ENCODE data around the gene SLC39A1.
A peak's percentile ranks its signal among the peaks of the same experiment; 100 is the strongest.

Gene SLC39A1

GRCh38 chr1:153962088-153963029 lies 978 bp downstream of the SLC39A1 start:
- no peaks in the 10 kb centered on the region for H3K27me3 Mint-ChIP-seq
- H3K4me3 Mint-ChIP-seq = peak overlapping the region; percentile 81 to 88
- ATAC-seq (no peak), DNase-seq (no peak)
- H3K27ac Mint-ChIP-seq = peak overlapping the region; percentile 64 to 77
- peaks cover 64% of the 10 kb centered on the region for H3K4me1 Mint-ChIP-seq
- H3K9me3 Mint-ChIP-seq = no peaks in the 10 kb centered on the region

GRCh38 chr1:153961421-153961820 lies 1.9 kb downstream of the SLC39A1 start:
- H3K9me3 Mint-ChIP-seq = no peaks in the 10 kb centered on the region
- DNase-seq = no peak
- no peak for ATAC-seq
- peak overlapping the region in 1 of 2 donors; percentile 49 for H3K27ac Mint-ChIP-seq
- H3K4me1 Mint-ChIP-seq = peaks cover 71% of the 10 kb centered on the region
- H3K4me3 Mint-ChIP-seq = peak overlapping the region; percentile 81 to 88
- no peaks in the 10 kb centered on the region for H3K27me3 Mint-ChIP-seq

DNA sequence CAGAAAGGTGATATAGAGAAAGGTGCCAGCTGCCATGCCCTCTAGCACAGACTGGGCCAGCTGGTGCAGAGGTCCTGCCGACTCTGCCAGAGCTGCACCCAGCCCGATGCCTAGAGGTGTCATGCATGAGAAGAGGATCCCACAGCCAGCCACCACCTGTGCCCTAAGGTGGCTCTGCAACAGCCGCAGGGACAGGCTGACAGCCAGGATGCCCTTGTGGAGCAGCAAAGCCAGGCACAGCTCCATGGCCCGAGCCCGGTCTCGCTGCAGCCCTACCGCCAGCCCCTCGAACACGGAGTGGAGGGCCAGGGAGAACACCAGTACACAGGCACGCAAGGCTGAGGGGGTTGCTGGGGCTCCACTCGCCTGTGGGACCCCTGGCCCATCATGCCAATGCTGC lies 3.1 kb downstream of the SLC39A1 start:
- Mint-ChIP-seq H3K4me3 (no peak overlapping the region), H3K9me3 (no peaks in the 10 kb centered on the region), H3K27ac (no peak overlapping the region), H3K4me1 (peaks cover 73% of the 10 kb centered on the region), H3K27me3 (no peaks in the 10 kb centered on the region)
- no peak for ATAC-seq
- DNase-seq = no peak

GRCh38 chr1:153959454-153959853 lies 3.9 kb downstream of the SLC39A1 start:
- DNase-seq (no peak), ATAC-seq (no peak)
- H3K4me3 Mint-ChIP-seq = no peak overlapping the region
- peak overlapping the region in 1 of 2 donors; percentile 49 for H3K27ac Mint-ChIP-seq
- H3K4me1 Mint-ChIP-seq = peaks cover 71% of the 10 kb centered on the region
- H3K27me3 Mint-ChIP-seq = no peaks in the 10 kb centered on the region
- H3K9me3 Mint-ChIP-seq = no peaks in the 10 kb centered on the region

- ATAC-seq = no peak
- no peaks in the 10 kb centered on the region for H3K27me3 Mint-ChIP-seq
Observed at GRCh38 chr1:153958961-153959260, 4.4 kb downstream of the SLC39A1 start.

DNA sequence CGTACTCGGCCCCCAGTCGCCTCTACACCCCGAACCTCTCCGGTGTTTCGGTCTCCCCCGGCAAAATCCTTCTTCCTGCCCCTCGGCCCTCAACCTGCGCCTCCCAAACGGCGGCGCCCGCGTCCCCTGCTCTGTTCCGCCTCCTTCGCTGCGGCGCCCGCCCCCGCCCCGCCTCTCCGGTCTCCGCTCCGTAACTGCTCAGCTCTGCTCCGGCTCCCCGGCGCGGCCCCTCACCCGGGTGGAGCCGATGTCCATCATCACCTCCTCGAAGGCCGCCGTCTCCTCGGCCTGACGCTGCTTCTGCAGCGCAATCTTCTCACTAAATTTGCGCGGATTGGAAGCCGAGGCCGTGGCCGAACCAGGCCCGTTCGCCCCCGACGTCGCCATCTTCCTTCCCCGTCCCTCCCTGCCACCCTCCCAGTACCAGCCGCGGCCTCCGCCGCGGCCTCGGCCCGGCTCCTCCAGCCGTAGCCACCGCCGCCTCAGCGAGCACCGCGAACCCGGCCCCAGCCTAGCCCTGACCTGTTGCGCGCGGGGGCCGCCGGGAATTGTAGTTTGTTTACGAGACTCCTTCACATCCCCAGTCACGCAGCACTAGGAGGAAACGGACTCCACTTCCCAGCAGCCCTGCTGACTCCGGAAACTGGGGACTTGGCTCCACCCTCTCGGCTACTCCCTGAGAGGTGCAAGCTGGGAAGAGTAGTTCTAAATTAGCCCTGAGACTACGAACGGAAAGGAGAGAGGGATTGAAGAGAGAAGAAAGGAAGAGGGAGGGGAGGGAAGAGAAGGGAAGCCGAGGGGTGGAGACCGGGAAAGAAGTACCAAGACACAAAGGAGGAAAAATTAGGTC lies 5.0 kb downstream of the SLC39A1 start, which contains the start of gene CRTC2:
CRTC2 (minus strand) TSS at position 502 of the 850 bp plus-strand sequence; CDS start at position 387, 115 bp downstream.
- no peaks in the 10 kb centered on the region for H3K27me3 Mint-ChIP-seq
- DNase-seq = peak; percentile 92 to 97
- H3K4me3 Mint-ChIP-seq = peak within 1 kb of the TSS; percentile 90 to 91
- ATAC-seq = peak; percentile 91
- H3K4me1 Mint-ChIP-seq = peaks cover 70% of the 10 kb centered on the region
- peak within 1 kb of the TSS; percentile 96 for H3K27ac Mint-ChIP-seq
- H3K9me3 Mint-ChIP-seq = no peaks in the 10 kb centered on the region

More at GRCh38 chr1:153958961-153959260, 4.4 kb downstream of the SLC39A1 start:
- peak overlapping the region; percentile 85 to 96 for H3K27ac Mint-ChIP-seq
- no peaks in the 10 kb centered on the region for H3K9me3 Mint-ChIP-seq
- DNase-seq = no peak
- peaks cover 71% of the 10 kb centered on the region for H3K4me1 Mint-ChIP-seq
- H3K4me3 Mint-ChIP-seq = peak overlapping the region; percentile 90 to 91

DNA sequence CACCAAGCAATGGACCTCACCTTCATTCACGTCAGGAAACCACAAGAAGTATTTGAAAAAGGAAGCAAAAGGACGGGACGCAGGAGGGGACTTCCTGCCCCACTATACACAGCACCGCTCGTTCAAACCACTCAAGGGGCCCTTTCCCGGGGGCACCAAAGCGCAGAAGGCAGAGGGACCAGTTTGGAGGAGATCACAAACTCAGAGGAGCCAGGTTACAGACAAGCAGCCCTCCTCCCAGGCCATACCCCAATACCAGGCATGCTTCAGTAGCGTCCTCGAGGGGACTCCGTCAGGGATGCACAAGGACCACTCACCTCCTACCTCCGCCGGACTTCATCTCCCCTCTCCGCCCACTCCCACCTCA lies 5.6 kb downstream of the SLC39A1 start:
- Mint-ChIP-seq H3K27me3 (no peaks in the 10 kb centered on the region), H3K4me3 (peak overlapping the region; percentile 90 to 91), H3K4me1 (peaks cover 68% of the 10 kb centered on the region), H3K9me3 (no peaks in the 10 kb centered on the region), H3K27ac (peak overlapping the region; percentile 96)
- DNase-seq = peak; percentile 53 to 72
- peak; percentile 60 for ATAC-seq

DNA sequence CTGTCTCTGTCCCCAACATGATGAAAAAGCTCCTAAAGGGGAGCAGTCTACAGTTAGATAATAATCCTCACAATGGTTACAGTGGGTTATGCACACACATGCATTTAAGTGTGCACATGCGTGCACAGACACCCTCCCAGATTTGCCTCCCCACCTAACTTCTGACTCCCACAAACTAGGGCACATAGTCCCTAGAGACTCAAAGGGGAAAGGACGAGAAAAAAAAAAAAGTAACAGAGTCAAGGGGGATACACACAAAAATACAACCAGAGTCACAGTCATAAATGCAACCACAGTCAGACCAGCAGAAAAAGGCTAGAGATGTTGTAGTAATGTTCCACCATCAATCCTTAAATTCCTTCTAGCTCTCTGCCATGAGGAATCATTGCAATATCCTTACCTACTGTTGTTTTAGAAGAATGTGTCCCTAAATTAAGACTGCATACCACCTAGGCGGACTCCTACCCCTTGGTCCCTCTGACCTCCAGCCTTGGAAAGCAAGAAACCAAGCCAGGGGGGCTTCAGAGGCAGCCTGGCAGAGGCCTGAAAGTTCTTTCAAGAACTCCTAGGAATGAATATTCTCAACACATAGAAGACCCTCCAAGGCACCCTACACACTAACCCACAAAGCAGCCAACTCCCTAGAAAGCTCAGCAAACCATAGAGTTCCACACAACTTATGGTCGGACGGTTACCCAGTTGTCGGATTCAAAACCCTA lies 6.2 kb downstream of the SLC39A1 start:
- no peaks in the 10 kb centered on the region for H3K27me3 Mint-ChIP-seq
- peak overlapping the region; percentile 90 to 91 for H3K4me3 Mint-ChIP-seq
- ATAC-seq (no peak), DNase-seq (no peak)
- H3K4me1 Mint-ChIP-seq = peaks cover 62% of the 10 kb centered on the region
- peak overlapping the region; percentile 96 for H3K27ac Mint-ChIP-seq
- H3K9me3 Mint-ChIP-seq = no peaks in the 10 kb centered on the region

DNA sequence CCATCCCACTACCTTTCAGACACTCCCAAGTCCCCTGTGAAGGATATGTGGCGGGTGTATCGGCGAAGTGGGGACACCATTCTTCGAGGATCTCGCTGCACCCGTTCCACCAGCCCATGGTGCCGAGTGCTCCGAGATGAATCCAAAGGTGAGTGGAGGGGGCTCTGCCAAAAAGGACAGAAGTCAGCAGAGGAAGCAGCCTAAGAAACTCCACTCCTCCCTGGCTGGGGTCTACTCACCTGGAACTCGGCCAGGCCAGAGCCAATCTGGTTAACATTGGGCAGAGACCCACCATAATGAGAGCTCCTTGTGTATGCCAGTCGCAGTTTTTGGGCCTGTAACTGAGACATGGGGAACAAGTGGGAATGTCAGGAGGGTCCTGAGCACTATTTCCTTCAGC lies 8.5 kb downstream of the SLC39A1 start:
- peak overlapping the region in 1 of 2 donors; percentile 24 for H3K4me3 Mint-ChIP-seq
- H3K9me3 Mint-ChIP-seq = no peaks in the 10 kb centered on the region
- ATAC-seq (no peak), DNase-seq (no peak)
- H3K4me1 Mint-ChIP-seq = peaks cover 48% of the 10 kb centered on the region
- H3K27me3 Mint-ChIP-seq = no peaks in the 10 kb centered on the region
- no peak overlapping the region for H3K27ac Mint-ChIP-seq

DNA sequence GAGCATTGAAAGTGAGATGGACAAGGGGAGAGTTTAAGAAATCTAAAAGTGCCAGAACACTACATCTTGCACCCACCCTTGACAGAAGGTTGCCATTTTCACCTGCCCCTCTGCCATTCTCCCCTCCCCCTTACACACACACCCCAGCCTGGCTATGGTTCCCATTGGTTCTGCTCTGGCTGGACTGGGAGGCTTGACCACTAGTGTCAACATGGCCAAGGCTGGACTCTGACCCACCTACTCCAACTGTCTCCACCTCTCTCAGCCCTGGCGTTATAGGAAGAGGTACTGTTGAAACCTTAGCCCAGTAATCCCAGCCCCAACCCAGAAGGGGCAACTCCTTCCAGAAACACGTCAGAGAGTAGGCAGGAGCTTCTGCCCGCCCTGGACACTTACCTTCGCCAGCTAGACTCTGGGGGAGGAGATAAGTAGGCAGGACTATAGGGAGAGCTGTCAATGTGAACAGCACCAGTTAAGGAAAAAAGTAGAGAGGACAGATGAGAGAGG lies 9.4 kb downstream of the SLC39A1 start:
- Mint-ChIP-seq H3K27ac (peak overlapping the region in 1 of 2 donors; percentile 38), H3K9me3 (no peaks in the 10 kb centered on the region), H3K27me3 (no peaks in the 10 kb centered on the region), H3K4me1 (peaks cover 43% of the 10 kb centered on the region), H3K4me3 (peak overlapping the region in 1 of 2 donors; percentile 29)
- DNase-seq = no peak
- no peak for ATAC-seq

GRCh38 chr1:153951801-153952200 lies 11.5 kb downstream of the SLC39A1 start:
- no peaks in the 10 kb centered on the region for H3K9me3 Mint-ChIP-seq
- no peaks in the 10 kb centered on the region for H3K27me3 Mint-ChIP-seq
- H3K4me1 Mint-ChIP-seq = peaks cover 46% of the 10 kb centered on the region
- DNase-seq = no peak
- H3K4me3 Mint-ChIP-seq = no peak overlapping the region
- no peak for ATAC-seq
- H3K27ac Mint-ChIP-seq = no peak overlapping the region

GRCh38 chr1:153951183-153951582 lies 12.2 kb downstream of the SLC39A1 start:
- Mint-ChIP-seq H3K4me3 (no peak overlapping the region), H3K4me1 (peaks cover 43% of the 10 kb centered on the region), H3K27ac (peak overlapping the region in 1 of 2 donors; percentile 61), H3K27me3 (no peaks in the 10 kb centered on the region), H3K9me3 (no peaks in the 10 kb centered on the region)
- DNase-seq = no peak
- no peak for ATAC-seq

GRCh38 chr1:153946622-153947241 lies 16.6 kb downstream of the SLC39A1 start, which contains the start of gene DENND4B:
Gene DENND4B (minus strand): TSS chr1:153946718. CDS start chr1:153944374, 2,344 bp downstream.
- peak; percentile 79 to 80 for DNase-seq
- ATAC-seq = peak; percentile 73
- Mint-ChIP-seq H3K4me3 (peak within 1 kb of the TSS; percentile 89 to 97), H3K9me3 (no peaks in the 10 kb centered on the region), H3K27ac (peak within 1 kb of the TSS; percentile 97 to 98), H3K4me1 (peaks cover 57% of the 10 kb centered on the region), H3K27me3 (no peaks in the 10 kb centered on the region)

DNA sequence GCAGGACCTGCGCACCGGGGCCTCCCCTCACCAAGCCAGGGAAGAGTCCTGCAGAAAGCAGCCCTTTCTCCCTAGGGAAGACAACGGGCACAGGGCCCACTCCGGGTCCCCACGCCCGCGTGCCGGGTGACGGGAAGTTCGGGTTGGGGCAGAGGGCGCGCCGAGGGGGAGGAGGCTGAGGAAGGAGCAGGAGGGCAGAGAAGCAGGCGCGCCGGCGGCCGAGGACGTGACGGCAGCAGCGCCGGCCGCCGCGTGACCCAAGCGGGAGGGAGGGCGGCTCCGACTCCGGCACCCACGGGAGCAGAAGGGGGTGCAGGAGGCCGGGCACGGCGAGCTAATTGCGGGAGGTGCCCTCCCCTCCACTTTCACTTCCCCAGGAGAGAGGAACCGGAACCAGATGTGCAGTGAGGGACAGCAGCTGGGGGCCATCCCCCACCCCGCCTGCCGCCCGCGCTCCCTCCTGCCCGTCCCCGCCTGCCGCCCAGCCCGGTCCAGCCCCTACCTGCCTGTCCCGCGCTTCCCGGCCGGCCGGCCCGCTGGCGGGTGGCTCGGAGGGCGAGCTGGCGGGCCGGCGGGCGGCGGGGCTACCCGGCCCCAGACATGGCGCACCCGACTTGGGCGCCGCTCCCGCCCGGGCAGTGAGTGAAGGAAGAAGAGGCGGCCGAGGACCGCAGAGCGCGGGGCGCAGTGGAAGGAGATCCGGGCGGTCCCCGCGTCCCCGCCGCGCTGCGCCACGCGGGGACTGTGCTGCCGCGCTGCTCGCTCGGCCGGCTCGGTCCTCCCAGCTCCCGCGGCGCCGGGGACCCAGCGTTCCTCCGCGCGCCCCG lies 17.3 kb downstream of the SLC39A1 start:
- peak overlapping the region; percentile 89 to 97 for H3K4me3 Mint-ChIP-seq
- H3K9me3 Mint-ChIP-seq = no peaks in the 10 kb centered on the region
- DNase-seq = peak; percentile 70 to 85
- ATAC-seq = peak; percentile 74
- peaks cover 63% of the 10 kb centered on the region for H3K4me1 Mint-ChIP-seq
- peak overlapping the region; percentile 97 to 98 for H3K27ac Mint-ChIP-seq
- H3K27me3 Mint-ChIP-seq = no peaks in the 10 kb centered on the region
